OCI-LY7 (cell line): ENCODE data around the gene FKBP10. TPM values are rescaled to one million over a fixed set of nuclear protein-coding genes. Genes with fewer than 3 reads are reported as not detected.

Source experiments
- BruUV-seq: library from RNA; stranded (reverse); fragments of 400-500 nt; replicated peaks from 2 replicates; lab custom pipeline; 2021; lab: Mats Ljungman, UMichigan
- CTCF ChIA-PET: fragments of 300-600 bp; sonication (Branson Sonifier 250); formaldehyde crosslinking; loops from one replicate; lab custom pipeline; 2022; ENCODE audit warnings: antibody characterized with exemption; ENCODE audit not compliant: unreplicated experiment; lab: Charles Lee
- POLR2A ChIA-PET: fragments of 300-600 bp; sonication (Branson Sonifier 250); formaldehyde crosslinking; loops from one replicate; lab custom pipeline; 2022; ENCODE audit warnings: antibody characterized with exemption; lab: Charles Lee
- DNase-seq: peaks from one replicate; pipeline ENCODE4 v3.0.0-alpha.2; 2015; ENCODE audit warnings: low spot score
- H2AFZ ChIP-seq: fragments of 200-600 bp; sonication (generic), shearing (Covaris generic); 2 replicates; pipeline ENCODE4 v1.6.1; 2014; ENCODE audit warnings: mild to moderate bottlenecking, antibody characterized with exemption, low read length, moderate library complexity
- H3K27ac ChIP-seq: fragments of 200-600 bp; sonication (generic); 2 replicates; pipeline ENCODE4 v1.5.1; 2014; ENCODE audit warnings: mixed run types, low read depth, mild to moderate bottlenecking, moderate library complexity, low read length, inconsistent platforms; ENCODE audit not compliant: poor library complexity, severe bottlenecking
- H3K36me3 ChIP-seq: fragments of 200-600 bp; sonication (generic); 2 replicates; pipeline ENCODE4 v1.6.1; 2014; ENCODE audit warnings: mild to moderate bottlenecking, antibody characterized with exemption, low read length, moderate library complexity, mixed read lengths; ENCODE audit not compliant: insufficient read depth
- H3K4me1 ChIP-seq: fragments of 200-600 bp; sonication (generic); 2 replicates; pipeline ENCODE4 v1.5.1; 2014; ENCODE audit warnings: mild to moderate bottlenecking, low read length; ENCODE audit not compliant: insufficient read depth, poor library complexity, severe bottlenecking
- H3K4me2 ChIP-seq: fragments of 200-600 bp; sonication (generic); 2 replicates; pipeline ENCODE4 v1.6.1; 2014; ENCODE audit warnings: mild to moderate bottlenecking, low read length
- H3K4me3 ChIP-seq: fragments of 200-600 bp; sonication (generic); 2 replicates; pipeline ENCODE4 v1.5.1; 2014; ENCODE audit warnings: mild to moderate bottlenecking, low read depth, low read length; ENCODE audit not compliant: poor library complexity, severe bottlenecking
- H3K79me2 ChIP-seq: fragments of 200-600 bp; sonication (generic); 2 replicates; pipeline ENCODE4 v1.6.1; 2016; ENCODE audit warnings: low read depth, mild to moderate bottlenecking, low read length, moderate library complexity, mixed read lengths; ENCODE audit not compliant: insufficient read depth
- H3K9me2 ChIP-seq: fragments of 200-600 bp; sonication (generic); 2 replicates; pipeline ENCODE4 v1.6.1; 2016; ENCODE audit warnings: mild to moderate bottlenecking, low read length, mixed read lengths; ENCODE audit not compliant: insufficient read depth
- H3K9me3 ChIP-seq: fragments of 200-600 bp; sonication (generic); 2 replicates; pipeline ENCODE4 v1.6.1; 2014; ENCODE audit warnings: mild to moderate bottlenecking, mixed run types, low read length, mixed read lengths
- H4K20me1 ChIP-seq: fragments of 200-600 bp; sonication (generic); 2 replicates; pipeline ENCODE4 v1.6.1; 2014; ENCODE audit warnings: mild to moderate bottlenecking, antibody characterized with exemption, low read length, moderate library complexity, mixed read lengths; ENCODE audit not compliant: insufficient read depth
- CTCF ChIP-seq: fragments of 200-600 bp; sonication (generic); conservative IDR thresholded peaks from 2 replicates; pipeline ENCODE4 v1.5.1; 2014; ENCODE audit warnings: mild to moderate bottlenecking, antibody characterized with exemption, low read length, moderate library complexity, mixed read lengths
- EZH2phosphoT487 ChIP-seq: fragments of 200-600 bp; sonication (generic); IDR thresholded peaks from 2 replicates; pipeline ENCODE4 v1.6.1; 2018; ENCODE audit warnings: low read depth, borderline replicate concordance, mild to moderate bottlenecking, mixed run types, antibody characterized with exemption, low read length, moderate library complexity, mixed read lengths
- intact Hi-C: fragments of 100-400 bp; cut with micrococcal nuclease; formaldehyde crosslinking; loops from one replicate; pipeline ENCODE4 v1.10.0; 2022; ENCODE audit not compliant: unreplicated experiment
- total RNA-seq, 2 experiments: library from RNA; depleted of rRNA in 1 of 2; stranded (reverse); fragments of >200 nt in 1 of 2; shearing (Covaris generic) in 1 of 2; gene quantifications; 2 replicates each; pipeline ENCODE4 v1.2.3, GENCODE V29; 2014 to 2022

The FKBP10 gene
- total RNA-seq, 2 experiments from 2014 or later, result 1.5 to 7.8 TPM

GRCh38 chr17:41800601-41801373, 12.0 kb upstream of the FKBP10 start:
- POLR2A ChIA-PET, result interaction anchor here (0.6 to 1.0 kb wide), 2 partner anchors 25 to 64 kb away, joined by 3 to 4 read pairs; no protein-coding TSS in a partner anchor
- peak; percentile 70 for DNase-seq

DNA sequence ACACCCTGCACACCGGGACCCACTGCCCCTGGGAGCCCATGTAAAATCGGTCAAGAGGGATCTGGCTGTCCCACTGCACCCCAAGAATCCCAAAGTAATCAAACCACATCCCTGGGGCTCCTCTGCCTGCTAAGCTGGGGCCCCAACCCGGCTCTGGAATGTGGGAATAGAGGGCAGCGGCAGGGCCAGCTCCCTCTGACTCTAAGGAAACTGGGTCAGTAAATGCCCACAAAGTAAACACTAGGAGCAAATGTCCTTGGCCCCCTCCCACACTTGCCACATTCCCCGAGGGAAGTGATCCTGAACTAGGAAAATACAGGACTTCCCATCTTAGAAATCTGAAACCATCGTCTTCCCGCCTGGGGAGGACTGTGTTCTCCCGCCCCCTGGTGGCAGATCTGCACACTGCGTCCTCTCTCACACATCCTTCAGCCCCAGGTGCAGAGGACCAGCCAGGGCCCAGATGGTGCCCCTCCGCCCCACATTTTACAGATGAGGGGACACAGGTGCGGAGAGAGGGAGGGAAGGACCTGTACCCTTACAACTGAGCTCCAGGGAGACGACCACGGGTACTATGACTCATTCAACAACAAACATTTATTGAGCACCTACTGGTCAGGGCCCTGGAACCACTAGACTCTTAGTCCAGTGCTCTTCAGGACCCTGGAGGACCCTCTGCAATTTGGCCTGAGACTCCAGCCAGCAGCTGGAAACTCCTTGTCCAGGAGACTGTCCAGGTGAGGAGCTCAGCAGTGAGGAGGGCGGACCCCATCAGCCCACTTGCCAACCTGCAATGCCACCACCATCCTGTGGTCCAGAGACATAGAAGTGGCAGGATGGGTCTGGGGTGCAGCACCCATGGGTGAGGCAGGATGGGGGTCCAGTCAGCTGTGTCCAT, 11.2 kb upstream of the FKBP10 start:
- ChIA-PET POLR2A (interaction anchor here (0.6 to 1.0 kb wide), 2 partner anchors 63 to 75 kb away, joined by 3 to 4 read pairs; no protein-coding TSS in a partner anchor), CTCF (interaction anchor here (0.6 to 0.8 kb wide), 2 partner anchors 158 to 504 kb away, joined by 3 to 4 read pairs; no protein-coding TSS in a partner anchor)
- no TSS peak for BruUV-seq
- Histone ChIP-seq H4K20me1 (no peaks in the 10 kb centered on the region), H3K9me2 (no peaks in the 10 kb centered on the region), H3K9me3 (no peaks in the 10 kb centered on the region), H3K4me2 (peak overlapping the region; percentile 36), H2AFZ (peak overlapping the region; percentile 70), H3K36me3 (no peaks in the 10 kb centered on the region), H3K27ac (no peak overlapping the region), H3K4me3 (no peak overlapping the region), H3K79me2 (no peaks in the 10 kb centered on the region), H3K4me1 (peaks cover 28% of the 10 kb centered on the region)
- intact Hi-C loops, result loop anchor here (1.0 kb wide), 2 partner anchors 63 to 158 kb away; no protein-coding TSS in a partner anchor
- DNase-seq, result peak; percentile 82
- TF ChIP-seq CTCF, result peak; percentile 97
- TF ChIP-seq EZH2phosphoT487, result no peak

More at GRCh38 chr17:41800601-41801373, 12.0 kb upstream of the FKBP10 start:
- Histone ChIP-seq H3K79me2 (no peaks in the 10 kb centered on the region), H3K4me1 (peaks cover 28% of the 10 kb centered on the region), H4K20me1 (no peaks in the 10 kb centered on the region), H3K27ac (no peak overlapping the region), H3K36me3 (no peaks in the 10 kb centered on the region), H3K4me2 (peak overlapping the region; percentile 36), H3K4me3 (no peak overlapping the region), H3K9me2 (no peaks in the 10 kb centered on the region), H2AFZ (peak overlapping the region; percentile 70; the same call in 1 of the 2 replicates), H3K9me3 (no peaks in the 10 kb centered on the region)
- no peak for TF ChIP-seq CTCF
- TF ChIP-seq EZH2phosphoT487, result no peak
- no TSS peak for BruUV-seq
- CTCF ChIA-PET, result interaction anchor here (0.6 kb wide), 2 partner anchors 76 to 1007 kb away, joined by 6 to 10 read pairs; no protein-coding TSS in a partner anchor
- intact Hi-C loops, result loop anchor here (1.0 kb wide), 2 partner anchors 62 to 159 kb away; no protein-coding TSS in a partner anchor
